Lung (tissue), 12 donors: ENCODE data around the gene CORO6. TPM values are rescaled to one million over a fixed set of nuclear protein-coding genes. Genes with fewer than 3 reads are reported as not detected.

Experiments
- ATAC-seq: fragments of 200-7000 bp; cut with Tn5 transposase; one replicate; pipeline ENCODE4 v1.9.1; 2020; ENCODE audit warnings: moderate number of reproducible peaks; ENCODE audit not compliant: insufficient read depth, low FRiP score
- DNase-seq, 3 donors: peaks; one replicate each; pipeline ENCODE4 v3.0.0-alpha.2; 2013 to 2017
- H3K27ac ChIP-seq, 2 donors: one replicate each; pipeline ENCODE4 v1.5.1; 2013; ENCODE audit warnings: mild to moderate bottlenecking in 2 of 2, moderate library complexity in 2 of 2, control low read depth in 1 of 2, inconsistent platforms in 1 of 2, low read depth in 1 of 2, low read length in 1 of 2
- H3K27me3 ChIP-seq, 3 donors: one replicate each; pipeline ENCODE4 v1.5.1; 2013; ENCODE audit warnings: low read length in 2 of 3; ENCODE audit not compliant: control insufficient read depth in 3 of 3, insufficient read depth in 3 of 3
- H3K36me3 ChIP-seq, 4 donors: one replicate each; pipeline ENCODE4 v1.5.1; 2013; ENCODE audit warnings: low read length in 4 of 4, mild to moderate bottlenecking in 1 of 4, moderate library complexity in 1 of 4; ENCODE audit not compliant: control insufficient read depth in 4 of 4, insufficient read depth in 4 of 4
- H3K4me1 ChIP-seq, 5 donors: one replicate each; pipeline ENCODE4 v1.5.1; 2013; ENCODE audit warnings: low read length in 5 of 5, mild to moderate bottlenecking in 2 of 5, moderate library complexity in 1 of 5; ENCODE audit not compliant: control insufficient read depth in 5 of 5, insufficient read depth in 5 of 5
- H3K4me3 ChIP-seq: one replicate; pipeline ENCODE4 v1.5.1; 2013; ENCODE audit warnings: mild to moderate bottlenecking, control low read depth, moderate library complexity
- H3K9ac ChIP-seq, 2 donors: one replicate each; pipeline ENCODE4 v1.5.1; 2013; ENCODE audit warnings: low read length in 2 of 2, control low read depth in 1 of 2; ENCODE audit not compliant: insufficient read depth in 1 of 2
- H3K9me3 ChIP-seq, 4 donors: one replicate each; pipeline ENCODE4 v1.5.1; 2013; ENCODE audit warnings: low read length in 3 of 4, mild to moderate bottlenecking in 1 of 4, moderate library complexity in 1 of 4; ENCODE audit not compliant: control insufficient read depth in 4 of 4, insufficient read depth in 3 of 4
- WGBS, 2 donors: extraction: QIAGEN DNeasy Blood & Tissue Kit; methylation state at CpG; one replicate each; pipeline ENCODE4 v1.1.7; 2013; 5-methylcytosine and 5-hydroxymethylcytosine counted together
- polyA plus RNA-seq, 2 donors: library from polyadenylated mRNA; stranded (reverse); fragments of 200-250 nt; gene quantifications; one replicate each; pipeline ENCODE4 v1.2.1, GENCODE V29; 2013
- total RNA-seq, 2 donors: library from RNA; depleted of rRNA in 1 of 2; stranded (reverse); fragments of >200 nt in 1 of 2; gene quantifications; one replicate each; pipeline ENCODE4 v1.2.1, GENCODE V29; 2014 to 2021
- TF ChIP-seq, protein P1 (sequence below): IDR thresholded peaks from 2 replicates; pipeline ENCODE4 v1.5.1; 2012; ENCODE audit warnings: mild to moderate bottlenecking; ENCODE audit errors: control extremely low read depth, extremely low read depth
- donor health status: control.
- donor health status: control.
- donor health status: Bipolar disorder and iron deficiency.
- donor health status: healthy.
- donor health status: DM: yes; HTN: yes; CAD: no.

CORO6 gene
- total and polyA plus RNA-seq, 4 donors = 1.7 to 14.4 (median 5.9) TPM

DNA sequence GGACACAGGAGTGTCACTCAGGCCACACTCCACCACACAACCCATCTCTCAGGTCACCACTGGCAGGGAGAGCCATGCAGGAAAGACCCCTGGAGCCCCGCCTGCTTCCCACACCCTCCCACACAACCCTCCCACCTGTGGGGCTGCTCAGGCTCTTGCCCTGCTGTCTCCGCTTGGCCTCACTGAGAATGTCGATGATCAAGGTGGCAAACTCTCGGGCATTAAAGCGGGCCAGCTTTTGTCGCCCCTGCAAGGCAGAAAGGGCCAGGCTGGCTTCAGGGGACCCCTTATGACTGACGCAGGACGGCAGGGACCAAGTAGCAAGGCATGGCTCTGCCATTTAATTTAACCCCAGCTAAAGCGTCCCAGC lies 45.7 kb downstream of the CORO6 start:
- TF ChIP-seq, protein P1, sequence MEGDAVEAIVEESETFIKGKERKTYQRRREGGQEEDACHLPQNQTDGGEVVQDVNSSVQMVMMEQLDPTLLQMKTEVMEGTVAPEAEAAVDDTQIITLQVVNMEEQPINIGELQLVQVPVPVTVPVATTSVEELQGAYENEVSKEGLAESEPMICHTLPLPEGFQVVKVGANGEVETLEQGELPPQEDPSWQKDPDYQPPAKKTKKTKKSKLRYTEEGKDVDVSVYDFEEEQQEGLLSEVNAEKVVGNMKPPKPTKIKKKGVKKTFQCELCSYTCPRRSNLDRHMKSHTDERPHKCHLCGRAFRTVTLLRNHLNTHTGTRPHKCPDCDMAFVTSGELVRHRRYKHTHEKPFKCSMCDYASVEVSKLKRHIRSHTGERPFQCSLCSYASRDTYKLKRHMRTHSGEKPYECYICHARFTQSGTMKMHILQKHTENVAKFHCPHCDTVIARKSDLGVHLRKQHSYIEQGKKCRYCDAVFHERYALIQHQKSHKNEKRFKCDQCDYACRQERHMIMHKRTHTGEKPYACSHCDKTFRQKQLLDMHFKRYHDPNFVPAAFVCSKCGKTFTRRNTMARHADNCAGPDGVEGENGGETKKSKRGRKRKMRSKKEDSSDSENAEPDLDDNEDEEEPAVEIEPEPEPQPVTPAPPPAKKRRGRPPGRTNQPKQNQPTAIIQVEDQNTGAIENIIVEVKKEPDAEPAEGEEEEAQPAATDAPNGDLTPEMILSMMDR = no peak

DNA sequence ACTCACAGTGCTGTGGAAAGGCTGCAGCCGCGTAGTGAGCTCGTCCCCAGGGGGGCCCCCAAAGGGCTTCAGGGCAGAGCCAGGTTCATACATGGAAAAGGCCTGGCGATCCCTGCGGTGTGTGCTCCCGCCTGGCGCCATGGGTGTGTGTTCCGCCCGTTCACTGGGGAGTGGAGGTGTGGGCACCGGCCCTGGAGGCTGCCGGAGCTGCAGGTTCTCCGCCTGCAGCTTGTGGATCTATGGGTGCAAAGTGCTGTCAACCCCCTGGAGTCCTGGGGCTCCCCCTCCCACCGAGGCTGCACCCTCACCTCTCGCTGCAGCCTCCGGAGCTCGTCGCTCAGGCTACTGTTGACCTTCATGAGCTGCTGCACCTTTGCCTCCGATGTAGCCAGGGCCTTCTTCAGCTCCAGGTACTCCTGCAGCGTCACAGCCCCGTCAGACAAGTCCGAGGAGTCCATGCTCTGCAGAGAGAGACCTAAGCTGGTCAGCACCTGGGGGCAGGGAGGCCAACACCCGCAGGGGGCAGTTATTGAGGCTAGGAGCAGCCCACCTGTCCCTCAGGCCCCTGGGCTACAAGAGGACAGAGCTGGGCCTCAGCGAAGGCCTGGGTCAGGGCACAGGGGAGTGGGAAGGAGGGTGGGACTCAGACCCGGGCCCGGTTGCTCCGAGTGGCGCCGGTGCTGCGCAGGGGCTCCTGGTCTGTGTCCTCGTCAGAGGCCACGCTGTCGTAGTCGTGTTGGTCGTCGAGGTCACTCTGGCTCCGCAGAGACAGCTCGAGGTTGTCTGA lies 46.3 kb downstream of the CORO6 start:
- Histone ChIP-seq H3K36me3 (peaks cover 3 to 62% (median 28%) of the 10 kb centered on the region in 4 donors), H3K27me3 (no peaks in the 10 kb centered on the region), H3K27ac (no peak overlapping the region), H3K4me1 (peaks cover 0 to 17% (median 0%) of the 10 kb centered on the region in 5 donors), H3K4me3 (no peak overlapping the region), H3K9me3 (no peaks in the 10 kb centered on the region), H3K9ac (no peak overlapping the region)
- DNase-seq = no peak
- WGBS, 2 donors = 95 to 98% methylated on average over 37 of the region's 37 CpGs
- no peak for ATAC-seq
- TF ChIP-seq, protein P1 = no peak

More for the DNA sequence above, 45.7 kb downstream of the CORO6 start:
- ATAC-seq (no peak), DNase-seq (no peak)
- Histone ChIP-seq H3K27ac (no peak overlapping the region), H3K9me3 (no peaks in the 10 kb centered on the region), H3K36me3 (peaks cover 3 to 65% (median 24%) of the 10 kb centered on the region in 4 donors), H3K27me3 (no peaks in the 10 kb centered on the region), H3K9ac (no peak overlapping the region), H3K4me3 (no peak overlapping the region), H3K4me1 (peaks cover 0 to 17% (median 0%) of the 10 kb centered on the region in 5 donors)
- 96 to 97% methylated on average over 9 of the region's 9 CpGs for WGBS, 2 donors

- TF ChIP-seq, protein P1 = no peak
- WGBS, 2 donors = 93% methylated on average over 28 of the region's 28 CpGs
- Histone ChIP-seq H3K9me3 (no peaks in the 10 kb centered on the region), H3K9ac (no peak overlapping the region), H3K36me3 (peaks cover 3 to 57% (median 28%) of the 10 kb centered on the region in 4 donors), H3K4me1 (peaks cover 0 to 17% (median 0%) of the 10 kb centered on the region in 5 donors), H3K27ac (no peak overlapping the region), H3K27me3 (no peaks in the 10 kb centered on the region), H3K4me3 (no peak overlapping the region)
- ATAC-seq (no peak), DNase-seq (no peak)
Measured at GRCh38 chr17:29575511-29576213, 47.0 kb downstream of the CORO6 start.
